Glomerular visceral epithelial cell (primary cell): Measurements from ENCODE around the gene MARCO.
"Not testable (repeated sequence)": the region's sequence is repeated elsewhere in the genome, so short reads cannot be mapped to it uniquely, and the experiment has no call there.

Experiments used
- DNase-seq: peaks from one replicate; pipeline ENCODE4 v3.0.0-alpha.2; 2016; ENCODE audit errors: extremely low spot score

MARCO gene

DNA sequence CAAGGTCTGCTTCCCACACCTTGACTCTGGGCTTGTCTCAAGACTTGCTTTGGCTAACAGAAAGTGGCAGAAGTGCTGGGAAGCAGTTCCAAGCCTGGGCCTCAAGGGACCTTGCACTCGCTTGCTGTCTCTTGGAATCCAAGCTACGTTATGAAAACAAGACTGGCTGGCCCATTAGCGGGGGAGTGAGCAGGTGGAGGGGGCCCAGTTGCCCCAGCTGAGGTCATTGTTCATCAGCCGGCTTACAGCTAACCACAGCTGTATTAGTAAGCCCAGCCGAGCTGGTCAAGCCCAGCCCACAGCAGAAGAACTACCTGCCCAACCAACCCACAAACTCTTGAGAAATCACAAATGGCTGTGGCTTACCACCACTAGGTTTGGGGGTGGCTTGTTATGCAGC lies 63.1 kb downstream of the MARCO start:
- peak; percentile 45 for DNase-seq

DNA sequence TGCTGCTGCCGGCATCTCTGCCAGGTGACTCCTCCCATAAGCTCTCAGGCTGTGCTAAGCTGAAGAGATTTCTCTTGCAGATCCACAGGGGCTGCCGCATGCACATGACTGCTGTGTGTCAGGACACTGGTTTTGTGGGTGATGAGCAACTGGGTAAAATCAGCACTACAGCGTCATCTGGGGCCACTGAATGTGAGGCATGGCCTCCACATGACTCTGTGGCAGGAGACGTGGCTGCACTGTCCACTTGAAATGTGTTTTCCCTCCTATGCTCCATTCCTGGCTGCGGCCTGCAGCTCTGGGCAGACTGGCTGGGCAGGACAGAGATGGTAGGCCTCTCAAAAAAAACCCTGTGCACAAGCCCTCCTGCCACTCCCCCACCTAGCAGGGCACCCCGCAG lies 63.6 kb downstream of the MARCO start:
- no peak for DNase-seq

DNA sequence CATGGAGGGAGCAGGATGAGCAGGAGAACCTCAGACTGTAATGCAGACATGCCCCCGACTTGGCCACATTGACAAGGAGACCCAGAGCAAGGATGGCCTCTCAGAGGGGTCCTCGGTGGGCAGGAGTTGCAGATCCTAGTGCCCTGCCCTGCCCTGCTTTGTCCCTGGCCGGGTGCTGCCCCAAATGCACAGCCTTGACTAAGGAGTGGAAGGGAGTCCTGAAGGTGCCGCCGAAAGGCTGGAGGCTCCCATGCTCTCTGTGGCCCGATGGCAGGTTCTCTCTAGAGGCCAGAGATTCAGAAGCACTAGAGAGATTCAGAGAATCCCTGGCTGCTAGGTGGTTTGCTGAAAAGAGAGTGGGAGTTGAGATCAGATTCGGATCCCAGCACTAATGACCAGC lies 64.4 kb downstream of the MARCO start:
- DNase-seq = no peak

GRCh38 chr2:119008108-119008507 lies 66.1 kb downstream of the MARCO start:
- no peak for DNase-seq

DNA sequence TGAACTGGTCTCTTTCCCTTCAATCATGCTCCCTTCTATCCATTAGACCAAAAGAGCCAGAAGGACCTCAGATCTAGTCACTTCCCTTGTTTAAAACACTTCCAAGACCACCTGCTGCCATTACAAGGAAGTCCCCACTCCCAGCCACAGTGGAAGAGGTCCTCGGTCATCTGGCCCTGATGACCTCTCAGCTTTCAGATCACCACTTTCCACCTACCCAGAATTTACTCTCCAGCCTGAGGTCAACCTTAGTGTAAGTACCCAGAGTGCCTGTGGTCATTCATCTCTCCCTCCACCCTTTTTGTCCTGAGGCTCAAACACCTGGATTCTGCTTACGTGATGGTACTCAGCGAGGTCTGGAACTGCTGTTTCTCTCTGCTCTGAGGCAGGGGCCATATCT lies 67.1 kb downstream of the MARCO start:
- DNase-seq = no peak

- no peak for DNase-seq
Observed at GRCh38 chr2:119010336-119010735, 68.3 kb downstream of the MARCO start.

DNA sequence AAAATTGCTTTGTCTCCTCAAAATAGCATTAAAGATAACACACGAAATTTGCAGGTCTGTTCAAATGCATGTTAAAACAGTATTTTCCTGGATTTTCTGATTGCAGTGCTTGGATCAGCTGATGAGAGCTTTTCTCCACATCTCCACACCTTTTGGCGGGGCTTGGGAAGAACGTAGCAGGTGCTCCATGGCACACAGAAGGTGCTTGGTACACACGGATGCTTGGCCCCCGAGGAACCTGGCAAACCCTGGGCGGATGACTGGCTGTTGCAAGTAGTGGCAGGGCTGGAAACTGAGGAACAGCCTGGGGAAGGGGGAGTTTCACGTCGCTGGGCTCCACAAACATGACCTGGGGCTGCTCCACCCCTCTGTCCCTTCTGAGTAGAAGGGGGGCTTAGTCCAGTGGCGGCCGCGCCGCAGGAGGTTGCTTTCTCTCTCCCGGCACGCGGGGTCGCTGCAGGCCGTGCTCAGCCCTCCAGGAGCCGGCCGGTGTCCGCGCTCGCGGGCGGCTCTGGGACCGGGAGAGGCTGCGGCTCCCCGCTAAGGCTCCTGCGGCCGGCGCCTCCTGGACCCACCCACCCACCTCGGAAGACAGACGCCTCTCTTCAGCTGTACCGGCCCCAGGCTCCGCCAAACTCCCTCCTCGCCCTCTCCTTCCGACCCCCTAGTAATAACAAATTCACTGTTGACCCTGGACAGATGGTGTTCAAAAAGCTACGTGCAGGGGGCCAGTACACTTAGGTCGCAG lies 69.3 kb downstream of the MARCO start:
- peak; percentile 52 for DNase-seq

- DNase-seq = no peak
Observed at GRCh38 chr2:119011910-119012209, 69.9 kb downstream of the MARCO start.

DNA sequence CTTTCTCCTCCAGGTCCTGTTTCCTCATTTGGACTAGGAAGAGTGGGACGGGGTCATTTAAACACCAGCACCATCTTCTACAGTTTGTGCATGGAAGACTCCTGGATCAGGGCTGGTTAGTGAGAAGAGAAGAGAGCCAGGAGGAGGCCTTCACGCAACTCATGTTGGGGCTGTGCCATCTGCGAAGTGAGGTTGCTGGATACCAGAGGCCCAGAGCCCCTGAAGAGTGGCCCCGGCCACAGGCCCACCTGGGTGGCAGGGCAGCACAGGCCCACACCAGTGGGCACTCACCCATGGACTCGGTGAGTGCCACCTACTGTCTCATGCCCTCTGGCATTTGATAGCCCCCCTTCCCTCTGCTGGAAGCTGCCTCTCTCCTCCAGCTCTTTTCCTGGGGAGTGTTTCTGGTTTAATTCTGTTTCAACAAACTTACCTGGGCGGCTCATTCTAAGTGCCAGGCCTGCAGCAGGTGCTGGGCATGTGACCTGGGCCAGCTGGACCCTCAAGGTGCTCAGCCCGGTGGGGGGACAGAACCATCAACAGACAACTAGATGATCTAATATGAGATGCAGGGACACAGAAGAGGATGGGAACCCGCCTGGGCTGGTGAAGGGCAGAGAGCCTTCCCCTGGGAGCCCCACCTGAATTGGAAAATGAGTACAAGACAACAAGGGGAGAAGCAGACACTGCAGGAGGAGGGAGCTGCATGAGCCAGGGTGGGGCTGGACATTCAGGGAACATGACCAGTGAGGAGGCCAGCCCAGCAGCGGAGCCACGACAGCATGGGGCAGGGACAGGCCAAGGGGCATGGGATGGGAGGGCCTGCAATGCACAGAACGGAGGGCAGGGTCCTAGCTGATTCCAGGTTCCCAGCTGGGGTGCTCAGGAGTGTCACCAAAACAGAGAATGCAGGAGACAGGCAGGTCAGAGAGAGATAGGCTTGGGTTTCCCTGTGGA lies 70.6 kb downstream of the MARCO start:
- no peak for DNase-seq

GRCh38 chr2:119013671-119014070 lies 71.7 kb downstream of the MARCO start:
- no peak for DNase-seq

DNA sequence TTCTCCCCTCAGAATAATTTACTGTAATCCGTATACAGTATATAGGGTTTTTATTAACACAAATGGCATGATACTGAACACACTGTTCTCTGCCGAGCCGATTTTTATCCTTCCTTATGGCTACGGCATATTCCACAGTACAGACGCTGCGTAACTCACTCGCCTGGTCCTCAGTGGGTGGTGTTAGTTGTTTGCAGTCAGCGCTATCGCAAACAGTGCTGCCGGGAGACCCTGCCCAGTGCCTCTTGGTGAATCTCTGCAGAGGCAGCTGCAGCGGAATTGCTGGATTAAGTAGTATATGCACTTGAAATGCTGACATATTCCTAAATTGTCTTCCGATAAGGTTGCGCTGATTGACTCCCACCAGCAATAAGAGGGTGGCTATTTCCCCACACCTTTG lies 73.9 kb downstream of the MARCO start:
- no peak for DNase-seq

DNA sequence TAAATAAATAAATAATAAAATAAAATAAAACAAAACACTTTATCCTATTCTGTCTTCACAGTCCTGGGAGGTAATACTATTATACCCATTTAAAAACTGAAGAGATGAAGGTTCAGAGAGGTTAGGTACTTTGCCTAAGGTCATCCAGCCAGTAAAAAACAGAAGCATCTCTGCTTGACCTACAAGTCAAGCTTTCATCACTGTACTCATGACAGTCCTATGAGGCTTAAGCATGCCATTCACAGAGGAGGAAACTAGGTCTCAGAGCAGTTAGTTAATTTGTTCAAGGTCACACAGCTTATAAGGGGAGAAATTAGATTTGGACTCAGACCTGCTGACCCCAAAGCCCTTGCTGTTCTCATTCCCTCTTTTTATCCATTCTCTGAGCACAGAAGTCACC lies 77.5 kb downstream of the MARCO start:
- DNase-seq = no peak

DNA sequence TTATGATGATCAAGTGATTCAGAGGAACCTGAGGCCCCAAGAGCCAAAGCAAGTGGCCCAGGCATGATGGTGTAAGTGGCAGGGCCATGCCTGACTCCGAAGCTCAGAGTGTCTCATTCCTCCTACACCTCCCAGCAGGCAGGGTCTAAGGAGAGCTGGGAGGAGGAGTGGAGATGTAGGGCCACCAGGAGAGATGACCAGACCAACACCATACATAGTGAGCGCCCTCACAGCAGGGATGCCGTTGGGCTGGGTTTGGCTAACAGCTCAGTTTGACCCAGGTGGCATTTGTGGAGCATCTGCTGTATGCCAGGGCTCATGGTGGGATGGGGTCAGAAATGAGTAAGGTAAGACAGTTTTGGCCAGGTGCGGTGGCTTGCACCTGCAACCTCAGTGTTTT lies 80.7 kb downstream of the MARCO start:
- no peak for DNase-seq

- no peak for DNase-seq
Observed at GRCh38 chr2:119023534-119023933, 81.5 kb downstream of the MARCO start.

DNA sequence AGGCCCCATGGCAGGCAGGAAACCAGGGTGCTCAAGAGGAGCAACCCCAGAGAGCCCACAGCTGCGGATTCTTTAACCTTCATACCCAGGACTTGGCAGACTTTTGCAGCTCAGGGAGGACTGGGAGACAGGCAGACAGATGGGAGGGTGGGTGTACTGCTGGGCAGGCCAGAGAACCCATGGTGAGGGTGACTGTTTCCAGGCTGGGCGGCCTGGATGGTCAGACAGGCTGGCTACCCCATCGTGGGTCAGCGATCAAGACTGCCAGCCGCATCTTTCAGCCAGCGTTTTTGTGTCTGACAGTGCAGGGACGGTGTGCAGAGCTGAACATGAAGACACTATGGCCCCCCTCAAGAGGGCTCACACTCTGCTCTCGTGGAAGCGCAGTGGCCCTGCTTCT lies 82.2 kb downstream of the MARCO start:
- DNase-seq = no peak

GRCh38 chr2:119024568-119024967 lies 82.6 kb downstream of the MARCO start:
- no peak for DNase-seq

GRCh38 chr2:119025013-119025412 lies 83.0 kb downstream of the MARCO start:
- no peak for DNase-seq

GRCh38 chr2:119025762-119026351 lies 83.9 kb downstream of the MARCO start:
- no peak for DNase-seq

GRCh38 chr2:119026890-119027289 lies 84.9 kb downstream of the MARCO start:
- no peak for DNase-seq

GRCh38 chr2:119028327-119029174 lies 86.6 kb downstream of the MARCO start:
- DNase-seq = peak; percentile 22

- no peak for DNase-seq
Observed at GRCh38 chr2:119029297-119029696, 87.3 kb downstream of the MARCO start.

DNA sequence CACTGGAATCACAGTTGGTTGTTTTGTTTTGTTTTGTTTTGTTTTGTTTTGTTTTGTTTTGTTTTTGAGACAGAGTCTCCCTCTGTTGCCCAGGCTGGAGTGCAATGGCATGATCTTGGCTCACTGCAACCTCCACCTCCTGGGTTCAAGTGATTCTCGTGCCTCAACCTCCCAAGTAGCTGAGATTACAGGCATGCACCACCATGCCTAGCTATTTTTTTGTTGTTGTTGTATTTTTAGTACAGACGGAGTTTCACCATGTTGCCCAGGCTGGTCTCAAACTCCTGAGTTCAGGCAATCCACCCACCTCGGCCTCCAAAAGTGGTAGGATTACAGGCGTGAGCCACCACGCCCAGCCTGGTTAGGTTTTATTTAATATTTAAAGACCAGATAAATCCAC lies 95.9 kb downstream of the MARCO start:
- not testable (repeated sequence) for DNase-seq
